SU-DHL-6 (cell line): ENCODE results near the gene ADCY10.

Experiments
- EZH2phosphoT487 ChIP-seq: fragments of 200-600 bp; sonication (generic), shearing (Covaris generic); conservative IDR thresholded peaks from 2 replicates; pipeline ENCODE4 v1.6.1; 2018; ENCODE audit warnings: mild to moderate bottlenecking, antibody characterized with exemption, low read length, moderate library complexity, mixed read lengths
- TF ChIP-seq, protein P1 (sequence below): fragments of 200-600 bp; sonication (generic); IDR thresholded peaks from one replicate; pipeline ENCODE4 v1.5.1; 2017; ENCODE audit warnings: antibody characterized with exemption, mild to moderate bottlenecking, low read length, moderate library complexity; ENCODE audit not compliant: insufficient read depth, poor library complexity, severe bottlenecking

DNA sequence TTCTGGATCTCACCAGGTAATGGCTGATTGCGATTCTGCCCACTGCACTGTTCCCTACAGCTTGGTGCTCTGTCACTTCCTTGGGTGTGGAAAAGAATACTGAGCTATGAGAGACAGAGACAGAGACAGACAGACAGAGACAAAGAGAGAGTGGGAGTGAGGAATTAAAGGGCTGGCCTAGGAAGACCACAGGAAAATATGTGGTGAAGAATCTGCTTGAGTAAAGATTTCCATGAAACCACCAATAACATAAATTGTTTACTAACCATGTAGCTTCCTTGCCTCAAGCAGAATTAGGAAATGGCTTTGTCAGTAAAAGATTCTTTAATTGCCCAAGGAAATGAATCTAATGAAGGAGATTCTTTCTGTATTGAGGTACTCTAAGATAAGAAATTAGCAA lies 137.8 kb downstream of the ADCY10 start:
- TF ChIP-seq, protein P1, sequence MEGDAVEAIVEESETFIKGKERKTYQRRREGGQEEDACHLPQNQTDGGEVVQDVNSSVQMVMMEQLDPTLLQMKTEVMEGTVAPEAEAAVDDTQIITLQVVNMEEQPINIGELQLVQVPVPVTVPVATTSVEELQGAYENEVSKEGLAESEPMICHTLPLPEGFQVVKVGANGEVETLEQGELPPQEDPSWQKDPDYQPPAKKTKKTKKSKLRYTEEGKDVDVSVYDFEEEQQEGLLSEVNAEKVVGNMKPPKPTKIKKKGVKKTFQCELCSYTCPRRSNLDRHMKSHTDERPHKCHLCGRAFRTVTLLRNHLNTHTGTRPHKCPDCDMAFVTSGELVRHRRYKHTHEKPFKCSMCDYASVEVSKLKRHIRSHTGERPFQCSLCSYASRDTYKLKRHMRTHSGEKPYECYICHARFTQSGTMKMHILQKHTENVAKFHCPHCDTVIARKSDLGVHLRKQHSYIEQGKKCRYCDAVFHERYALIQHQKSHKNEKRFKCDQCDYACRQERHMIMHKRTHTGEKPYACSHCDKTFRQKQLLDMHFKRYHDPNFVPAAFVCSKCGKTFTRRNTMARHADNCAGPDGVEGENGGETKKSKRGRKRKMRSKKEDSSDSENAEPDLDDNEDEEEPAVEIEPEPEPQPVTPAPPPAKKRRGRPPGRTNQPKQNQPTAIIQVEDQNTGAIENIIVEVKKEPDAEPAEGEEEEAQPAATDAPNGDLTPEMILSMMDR, result no peak
- TF ChIP-seq EZH2phosphoT487, result no peak
